GM12892 (cell line): ENCODE measurements around the gene NKAIN1.

Experiments used
- DNase-seq: peaks from one replicate; pipeline ENCODE4 v3.0.0; 2011; ENCODE audit not compliant: insufficient read length
- FAIRE-seq: peaks from 2 replicates; lab custom pipeline; 2011; peaks lifted over from hg19 to GRCh38; lab: Jason Lieb, UNC
- POLR2A ChIP-seq: IDR thresholded peaks from 2 replicates; pipeline ENCODE4 v1.6.1; 2011; ENCODE audit warnings: low read depth, low read length, control low read depth
- POLR2AphosphoS5 ChIP-seq: IDR thresholded peaks from 2 replicates; pipeline ENCODE4 v1.6.1; 2011; ENCODE audit warnings: low read depth, low read length, control low read depth
- TAF1 ChIP-seq: IDR thresholded peaks from 2 replicates; pipeline ENCODE4 v1.6.1; 2011; ENCODE audit warnings: low read depth, mild to moderate bottlenecking, control low read depth, low read length, borderline replicate concordance

The NKAIN1 gene

DNA sequence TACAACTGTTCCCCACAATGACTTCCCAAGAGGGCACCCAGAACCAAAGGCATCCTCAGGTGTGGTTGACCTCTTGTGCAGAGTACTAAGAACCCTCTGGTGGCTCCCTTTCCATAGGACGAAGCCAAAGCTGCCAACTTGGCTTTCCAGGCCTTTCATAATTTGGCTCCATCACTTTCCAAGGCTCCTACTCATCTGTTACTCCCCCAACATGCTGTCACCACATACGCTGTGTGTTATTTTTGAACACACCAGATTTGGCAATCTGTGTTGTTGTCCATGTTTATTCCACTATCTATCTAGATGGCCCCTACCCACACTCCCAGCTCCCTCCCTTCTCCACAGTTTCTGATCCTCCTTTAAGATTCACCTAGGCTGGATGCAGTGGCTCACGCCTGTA, 10.2 kb upstream of the NKAIN1 start:
- TF ChIP-seq TAF1 (no peak), POLR2A (no peak)
- no peak for FAIRE-seq
- DNase-seq: no peak

DNA sequence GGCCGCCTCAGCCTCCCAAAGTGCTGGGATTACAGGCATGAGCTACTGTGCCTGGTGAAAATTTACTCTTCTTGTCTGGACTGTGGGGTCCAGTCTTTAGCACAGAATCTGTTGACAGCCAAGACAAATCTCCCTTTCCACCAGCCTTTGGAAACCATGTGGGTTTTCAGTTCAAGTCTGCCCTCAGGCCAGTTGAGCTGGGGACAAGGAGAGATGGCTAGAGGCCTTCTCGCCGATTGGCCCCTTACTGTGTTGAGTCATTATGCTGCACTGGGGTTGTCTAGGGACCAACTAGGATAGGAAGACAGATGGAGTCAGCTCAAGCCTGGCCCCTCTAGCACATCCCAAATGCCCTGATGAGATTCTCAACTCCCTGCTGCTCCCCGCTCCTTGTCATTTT, 8.6 kb upstream of the NKAIN1 start:
- no peak for DNase-seq
- FAIRE-seq: no peak
- TF ChIP-seq POLR2A (no peak), POLR2AphosphoS5 (no peak), TAF1 (no peak)

DNA sequence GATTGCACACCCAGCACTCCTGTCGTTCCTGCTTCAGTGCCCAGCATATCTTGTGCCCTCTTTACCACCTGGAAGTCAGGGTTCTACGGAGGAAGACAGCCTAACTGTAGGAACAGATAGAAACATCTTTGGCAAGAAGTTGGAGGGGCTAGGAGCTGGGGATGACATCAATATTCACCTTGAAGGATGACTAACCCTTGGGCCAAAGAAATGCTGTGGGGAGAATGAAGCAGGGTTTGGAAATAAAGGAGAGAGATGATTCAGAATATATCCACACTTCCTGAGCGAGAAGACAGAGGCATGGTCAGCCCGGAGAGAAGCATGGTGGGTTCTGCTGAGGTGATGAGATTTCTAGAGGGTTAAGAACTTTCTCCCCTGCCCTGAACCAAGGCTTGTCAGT, 4.6 kb upstream of the NKAIN1 start:
- TF ChIP-seq POLR2AphosphoS5 (no peak), POLR2A (no peak), TAF1 (no peak)
- DNase-seq (no peak), FAIRE-seq (no peak)

DNA sequence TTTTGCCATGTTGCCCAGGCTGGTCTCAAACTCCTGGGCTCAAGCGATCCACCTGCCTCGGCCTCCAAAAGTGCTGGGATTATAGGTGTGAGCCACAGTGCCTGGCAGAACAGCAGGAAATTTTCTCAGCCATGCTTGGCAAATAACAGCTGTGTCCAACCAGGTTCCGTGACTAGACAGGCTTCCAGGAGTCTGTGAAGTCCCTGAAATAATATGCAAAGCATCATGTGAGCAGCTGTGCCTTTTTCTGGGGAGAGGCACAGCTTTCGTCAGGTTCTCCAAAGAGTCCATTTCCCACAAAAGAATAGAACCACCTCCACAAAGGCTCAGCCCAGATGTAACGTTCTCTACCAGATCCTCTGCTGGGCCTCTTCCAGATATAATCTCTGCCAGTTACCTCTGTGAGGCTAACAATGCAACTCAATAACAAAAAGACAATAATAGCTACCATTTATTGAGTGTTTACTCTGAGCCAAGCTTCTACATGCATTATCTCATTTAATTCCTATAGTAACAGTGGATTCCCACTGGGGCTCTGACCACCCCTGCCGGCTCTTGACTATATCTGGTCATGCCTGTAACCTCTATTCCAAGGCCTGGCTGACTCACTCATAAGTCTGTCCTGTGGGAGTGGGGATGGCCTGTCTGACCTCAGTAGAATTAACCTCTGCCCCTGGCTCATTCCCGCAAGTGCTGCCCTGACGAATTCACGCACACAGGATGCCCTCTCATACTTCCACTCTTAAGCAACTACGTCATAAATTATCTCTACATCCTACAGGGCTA, 4.0 kb upstream of the NKAIN1 start:
- no peak for FAIRE-seq
- DNase-seq: no peak
- no peak for TF ChIP-seq POLR2A
- TF ChIP-seq TAF1: no peak
- TF ChIP-seq POLR2AphosphoS5: no peak

DNA sequence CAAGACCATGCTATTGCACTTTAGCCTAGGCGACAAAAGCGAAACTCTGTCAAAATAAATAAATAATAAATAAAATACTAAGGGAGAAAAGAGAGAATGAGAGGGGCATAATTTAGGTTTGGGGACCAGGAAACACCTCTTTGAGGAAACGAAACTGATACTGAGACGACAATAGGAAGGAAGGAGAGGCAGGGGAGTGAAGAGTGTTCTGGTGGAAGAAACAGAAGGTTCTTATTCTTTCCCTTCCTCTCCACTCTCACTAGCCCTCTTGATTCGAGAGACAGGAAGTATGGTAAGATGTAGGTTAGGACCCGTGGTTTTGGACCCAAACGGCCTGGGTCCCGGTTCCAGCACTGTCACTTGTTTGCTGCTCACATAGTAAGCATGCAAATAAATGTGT, 1.6 kb upstream of the NKAIN1 start:
- DNase-seq (no peak), FAIRE-seq (no peak)
- no peak for TF ChIP-seq TAF1
- TF ChIP-seq POLR2AphosphoS5: no peak
- no peak for TF ChIP-seq POLR2A

DNA sequence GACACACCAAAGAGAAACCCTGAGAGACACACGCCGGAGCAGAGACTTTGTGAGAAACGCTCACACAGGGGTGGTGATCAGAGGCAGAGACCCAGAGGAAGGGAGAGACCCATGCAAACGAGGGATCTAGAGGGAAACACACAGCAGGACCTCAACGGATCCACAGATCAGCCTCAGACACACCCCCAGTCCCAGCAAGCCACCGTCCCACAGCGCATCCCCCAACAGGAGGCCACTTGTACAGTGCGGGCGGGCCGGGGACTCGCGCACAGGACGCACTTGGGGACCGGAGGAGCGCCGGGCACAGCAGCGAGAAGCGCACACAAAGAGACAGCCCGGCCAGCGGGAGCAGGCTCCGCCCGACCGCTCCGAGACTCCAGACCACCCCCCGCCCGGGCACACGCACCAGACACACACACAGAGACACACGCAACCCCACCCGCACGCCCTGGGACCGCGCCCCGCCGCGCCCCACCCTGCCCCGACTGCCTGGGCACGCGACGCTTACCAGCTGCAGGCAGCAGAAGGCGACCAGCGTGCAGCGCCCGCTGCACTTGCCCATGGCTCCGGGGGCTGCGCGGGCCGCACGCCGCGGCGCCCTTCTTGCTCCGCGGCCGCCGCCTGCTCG, 587 bp downstream of the NKAIN1 start:
- DNase-seq: no peak
- no peak for TF ChIP-seq TAF1
- no peak for TF ChIP-seq POLR2A
- no peak for FAIRE-seq

DNA sequence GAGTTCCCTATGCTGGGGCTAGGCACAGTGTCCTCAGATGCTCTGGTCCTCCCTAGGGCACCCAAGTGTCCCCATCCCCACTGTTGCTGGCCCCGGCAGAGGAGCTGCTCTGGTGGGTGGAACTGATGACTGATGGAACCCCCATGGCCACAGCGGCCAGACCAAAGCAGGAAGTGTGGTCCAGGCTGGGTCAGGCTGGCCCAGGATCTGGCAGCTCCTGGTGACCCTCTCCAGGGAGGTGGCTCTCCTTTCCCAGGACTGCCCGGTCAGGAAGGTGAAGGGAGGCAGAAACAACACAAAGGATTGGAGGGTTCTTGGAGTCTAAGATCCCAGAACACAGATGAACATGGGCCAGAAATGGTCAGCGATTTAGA, 1.1 kb downstream of the NKAIN1 start:
- DNase-seq (no peak), FAIRE-seq (no peak)

DNA sequence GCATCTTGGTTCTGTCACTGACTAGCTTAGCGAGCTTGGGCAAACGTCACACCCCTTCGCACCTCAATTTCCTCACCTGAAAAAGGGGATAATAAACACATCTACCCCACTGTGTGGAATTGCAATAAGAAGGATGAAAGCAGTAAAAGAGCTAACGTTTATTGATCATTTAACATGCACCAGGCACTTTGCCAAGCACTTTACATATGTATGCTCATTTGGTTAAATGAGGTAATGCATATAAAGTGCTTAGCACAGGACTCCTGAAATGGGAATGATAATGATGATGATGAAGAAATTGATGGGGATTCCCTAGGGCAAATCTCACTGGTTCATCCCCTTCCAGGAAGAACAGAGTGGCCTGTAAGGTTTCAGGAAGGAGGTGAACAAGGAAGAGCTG, 4.8 kb downstream of the NKAIN1 start:
- FAIRE-seq (no peak), DNase-seq (no peak)
- no peak for TF ChIP-seq POLR2A
- TF ChIP-seq TAF1: no peak
- TF ChIP-seq POLR2AphosphoS5: no peak

More for the DNA sequence above, 1.1 kb downstream of the NKAIN1 start:
- TF ChIP-seq TAF1 (no peak), POLR2A (no peak), POLR2AphosphoS5 (no peak)

DNA sequence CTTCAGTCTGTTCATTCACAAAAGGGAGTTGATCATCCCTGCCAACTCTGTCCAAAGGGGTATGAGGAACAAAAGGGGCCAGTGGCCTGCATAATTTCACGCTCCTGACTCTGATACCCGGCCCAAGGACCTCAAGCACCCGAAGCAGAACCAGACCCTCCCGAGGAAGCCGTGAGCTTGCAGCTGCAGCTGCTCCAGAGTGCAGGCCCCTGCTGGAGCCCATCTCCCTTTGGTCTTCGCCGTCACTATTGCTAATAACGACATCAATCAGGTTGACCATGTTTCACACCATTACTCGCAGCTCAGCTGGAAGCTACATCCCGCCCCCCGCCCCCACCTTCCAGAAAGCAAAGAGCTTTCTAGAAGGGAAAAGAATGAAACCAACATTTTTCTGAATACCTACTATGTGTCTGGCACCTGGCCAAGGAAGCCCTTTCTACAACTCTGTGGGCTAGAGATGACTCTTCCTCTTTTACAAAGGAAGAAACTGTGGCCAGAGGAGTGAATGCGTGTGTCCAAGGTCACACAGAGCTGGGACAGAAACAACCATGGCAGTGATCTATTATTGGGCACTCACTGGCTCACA, 5.5 kb downstream of the NKAIN1 start:
- TF ChIP-seq POLR2A: no peak
- no peak for TF ChIP-seq TAF1
- no peak for TF ChIP-seq POLR2AphosphoS5
- DNase-seq (no peak), FAIRE-seq (no peak)

DNA sequence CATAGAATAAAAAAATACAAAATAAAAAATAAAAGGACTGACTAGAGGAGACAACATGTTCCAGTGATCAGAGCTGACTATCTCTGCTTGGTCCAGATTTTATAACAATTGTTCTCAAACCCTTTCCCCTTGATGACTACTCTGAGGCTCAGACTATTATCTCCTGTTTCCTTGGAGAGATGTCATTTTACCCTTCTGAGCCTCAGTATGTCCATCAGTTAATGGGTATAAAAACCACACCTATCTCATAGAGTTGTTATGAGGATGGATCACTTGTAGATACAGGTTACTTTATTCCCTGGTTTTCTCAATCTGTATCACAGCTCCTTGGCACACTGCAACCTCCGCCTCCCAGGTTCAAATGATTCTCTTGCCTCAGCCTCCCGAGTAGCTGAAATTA, 7.0 kb downstream of the NKAIN1 start:
- FAIRE-seq (no peak), DNase-seq (no peak)
- TF ChIP-seq POLR2A (no peak), TAF1 (no peak), POLR2AphosphoS5 (no peak)

DNA sequence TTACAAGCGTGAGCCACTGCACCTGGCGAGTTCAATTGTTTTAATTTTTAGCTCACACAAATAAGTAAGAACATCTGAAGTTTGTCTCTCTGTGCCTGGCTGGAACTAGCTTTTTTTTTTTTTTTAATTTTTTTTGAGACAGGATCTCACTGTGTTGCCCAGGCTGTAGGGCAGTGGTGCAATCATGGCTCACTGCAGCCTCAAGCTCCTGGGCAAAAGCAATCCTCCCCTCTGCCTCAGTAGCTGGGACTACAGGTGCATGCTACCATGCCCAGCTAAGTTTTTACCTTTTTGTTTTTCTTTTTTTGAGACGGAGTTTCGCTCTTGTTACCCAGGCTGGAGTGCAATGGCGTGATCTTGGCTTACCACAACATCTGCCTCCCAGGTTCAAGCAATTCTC, 7.9 kb downstream of the NKAIN1 start:
- TF ChIP-seq POLR2A (no peak), TAF1 (no peak), POLR2AphosphoS5 (no peak)
- FAIRE-seq (no peak), DNase-seq (no peak)

DNA sequence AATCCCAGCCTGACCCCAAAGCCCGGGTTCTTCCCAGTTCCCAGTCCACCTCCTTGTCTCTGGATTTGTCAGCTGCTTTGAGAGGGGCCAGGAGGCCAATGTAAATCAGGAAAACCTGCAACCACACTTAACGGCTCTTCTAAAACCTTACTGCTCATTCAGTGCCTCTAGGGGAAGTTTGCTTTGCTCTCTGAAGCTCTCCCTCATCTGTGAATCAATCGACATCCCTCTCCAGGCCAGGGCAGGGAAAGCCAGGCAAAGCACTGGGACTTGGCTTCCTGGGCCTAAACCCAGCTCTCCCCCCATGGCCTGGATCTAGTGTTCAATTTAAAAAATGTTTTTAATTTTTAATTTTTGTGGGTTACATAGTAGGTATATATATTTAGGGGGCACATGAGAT, 9.3 kb downstream of the NKAIN1 start:
- FAIRE-seq: no peak
- DNase-seq: no peak
- no peak for TF ChIP-seq POLR2A
- no peak for TF ChIP-seq POLR2AphosphoS5
